Measurements from ENCODE around the gene TLR10. TPM values are rescaled to one million over a fixed set of nuclear protein-coding genes. Genes with fewer than 3 reads are reported as not detected.

The TLR10 gene
- total and polyA plus RNA-seq, 10 donors, result 29.6 to 81.4 (median 50.9) TPM

DNA sequence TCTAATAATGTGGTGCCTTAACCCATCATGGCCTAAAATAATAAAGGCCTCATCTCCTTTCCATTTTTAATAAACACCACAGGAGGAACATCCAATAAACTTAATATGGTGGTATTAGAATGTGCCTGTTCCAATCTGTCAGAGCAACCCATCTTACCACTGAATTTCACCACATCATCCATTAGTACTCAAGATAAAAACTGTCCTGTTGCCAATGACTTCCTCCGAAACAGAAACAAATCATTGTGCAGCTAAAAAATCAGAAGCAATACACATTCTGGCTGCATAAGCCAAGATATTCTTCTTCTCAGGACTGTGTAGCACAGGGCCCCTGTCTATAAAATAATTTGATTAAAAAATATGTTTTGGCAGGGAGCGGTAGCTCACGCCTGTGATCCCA lies 18.5 kb downstream of the TLR10 start:
- intact Hi-C loops (cut with DNase I; ENCODE audit: low total_unique reads), result no loop called here
- Histone ChIP-seq H3K4me3 (no peak overlapping the region), H3K4me1 (peaks cover 6 to 77% (median 48%) of the 10 kb centered on the region in 6 donors), H3K36me3 (no peaks in the 10 kb centered on the region), H3K27me3 (replicated peaks in 1 of 7) (no peaks in the 10 kb centered on the region), H3K27ac (peak overlapping the region in 4 of 8 donors; percentile 51 to 91 (median 88)), H3K9me3 (peaks cover 0 to 12% (median 0%) of the 10 kb centered on the region in 8 donors)
- WGBS, 5 donors, result 55 to 89% (median 81%) methylated on average over 3 of the region's 3 CpGs
- no peak for DNase-seq
- TF ChIP-seq POLR2A (IDR thresholded peaks at IDR 0.05), result no peak
- TF ChIP-seq, protein P1, sequence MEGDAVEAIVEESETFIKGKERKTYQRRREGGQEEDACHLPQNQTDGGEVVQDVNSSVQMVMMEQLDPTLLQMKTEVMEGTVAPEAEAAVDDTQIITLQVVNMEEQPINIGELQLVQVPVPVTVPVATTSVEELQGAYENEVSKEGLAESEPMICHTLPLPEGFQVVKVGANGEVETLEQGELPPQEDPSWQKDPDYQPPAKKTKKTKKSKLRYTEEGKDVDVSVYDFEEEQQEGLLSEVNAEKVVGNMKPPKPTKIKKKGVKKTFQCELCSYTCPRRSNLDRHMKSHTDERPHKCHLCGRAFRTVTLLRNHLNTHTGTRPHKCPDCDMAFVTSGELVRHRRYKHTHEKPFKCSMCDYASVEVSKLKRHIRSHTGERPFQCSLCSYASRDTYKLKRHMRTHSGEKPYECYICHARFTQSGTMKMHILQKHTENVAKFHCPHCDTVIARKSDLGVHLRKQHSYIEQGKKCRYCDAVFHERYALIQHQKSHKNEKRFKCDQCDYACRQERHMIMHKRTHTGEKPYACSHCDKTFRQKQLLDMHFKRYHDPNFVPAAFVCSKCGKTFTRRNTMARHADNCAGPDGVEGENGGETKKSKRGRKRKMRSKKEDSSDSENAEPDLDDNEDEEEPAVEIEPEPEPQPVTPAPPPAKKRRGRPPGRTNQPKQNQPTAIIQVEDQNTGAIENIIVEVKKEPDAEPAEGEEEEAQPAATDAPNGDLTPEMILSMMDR (IDR thresholded peaks at IDR 0.05 in 8 of 11, conservative IDR thresholded peaks at IDR 0.05 in 3 of 11), result no peak
- TF ChIP-seq POLR2AphosphoS5 (IDR thresholded peaks at IDR 0.05), result no peak

DNA sequence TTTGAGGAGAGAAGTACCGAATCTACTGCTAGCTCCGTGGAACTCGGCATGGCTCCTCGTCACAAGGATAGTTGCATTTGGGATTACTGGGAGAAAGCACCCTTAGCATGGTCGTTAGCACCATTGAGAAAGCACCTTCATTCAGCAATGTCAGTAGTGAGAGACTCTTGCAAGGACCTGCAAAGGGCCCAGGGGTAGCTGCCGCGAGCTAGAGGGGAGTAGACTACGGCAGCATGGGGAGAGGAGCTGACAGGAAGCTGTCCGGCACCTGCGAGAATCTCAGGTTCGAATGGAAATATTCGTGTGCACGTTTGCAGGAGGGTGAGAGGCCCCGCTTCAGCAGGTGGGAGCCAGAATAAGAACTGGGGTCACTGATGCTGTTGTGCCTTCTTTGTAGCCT lies 20.2 kb downstream of the TLR10 start:
- DNase-seq, result peak; percentile 79
- peak overlapping the region in 1 of 8 donors; percentile 49 for H3K4me3 ChIP-seq
- H3K27me3 ChIP-seq (replicated peaks in 1 of 7), result no peaks in the 10 kb centered on the region
- H3K36me3 ChIP-seq, result no peaks in the 10 kb centered on the region
- TF ChIP-seq POLR2AphosphoS5 (IDR thresholded peaks at IDR 0.05), result peak in 1 of 3 donors; percentile 74
- TF ChIP-seq, protein P1 (IDR thresholded peaks at IDR 0.05 in 8 of 11, conservative IDR thresholded peaks at IDR 0.05 in 3 of 11), result no peak
- H3K27ac ChIP-seq, result peak overlapping the region; percentile 2 to 91 (median 83)
- WGBS, 5 donors, result 49 to 87% (median 78%) methylated on average over 14 of the region's 14 CpGs
- H3K4me1 ChIP-seq, result peaks cover 6 to 81% (median 52%) of the 10 kb centered on the region in 6 donors
- intact Hi-C loops (cut with DNase I; ENCODE audit: low total_unique reads), result no loop called here
- H3K9me3 ChIP-seq, result peaks cover 0 to 12% (median 0%) of the 10 kb centered on the region in 8 donors

DNA sequence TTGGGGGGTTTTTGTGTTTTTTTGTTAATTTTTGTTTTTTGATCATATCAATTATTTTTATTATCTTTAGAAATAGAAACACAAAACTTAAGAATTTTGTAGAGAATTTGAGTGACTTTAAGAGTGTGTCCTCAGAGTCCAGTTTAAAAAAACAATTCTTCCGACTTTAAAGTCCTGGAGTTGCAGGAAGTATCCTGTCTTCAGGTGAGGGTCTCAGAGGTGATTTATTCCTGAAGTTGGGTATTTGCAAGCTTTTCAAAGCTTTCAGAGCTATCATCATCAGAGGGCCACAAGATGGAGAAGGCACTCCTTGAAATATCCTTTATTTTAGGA lies 23.0 kb downstream of the TLR10 start:
- no peak for DNase-seq
- Histone ChIP-seq H3K36me3 (no peaks in the 10 kb centered on the region), H3K4me1 (peaks cover 6 to 79% (median 54%) of the 10 kb centered on the region in 6 donors), H3K27me3 (replicated peaks in 1 of 7) (no peaks in the 10 kb centered on the region), H3K4me3 (no peak overlapping the region), H3K27ac (peak overlapping the region in 6 of 8 donors; percentile 30 to 91 (median 87)), H3K9me3 (no peaks in the 10 kb centered on the region)
- WGBS, 5 donors, result 79 to 95% (median 85%) methylated on average over 1 of the region's 1 CpG
- intact Hi-C loops (cut with DNase I; ENCODE audit: low total_unique reads), result loop anchor here (5.0 kb wide), 2 partner anchors 98 to 378 kb away; partner anchors contain the start of gene TLR6
- TF ChIP-seq POLR2A (IDR thresholded peaks at IDR 0.05) (no peak), POLR2AphosphoS5 (IDR thresholded peaks at IDR 0.05) (no peak)
- TF ChIP-seq, protein P1 (IDR thresholded peaks at IDR 0.05 in 8 of 11, conservative IDR thresholded peaks at IDR 0.05 in 3 of 11), result no peak

DNA sequence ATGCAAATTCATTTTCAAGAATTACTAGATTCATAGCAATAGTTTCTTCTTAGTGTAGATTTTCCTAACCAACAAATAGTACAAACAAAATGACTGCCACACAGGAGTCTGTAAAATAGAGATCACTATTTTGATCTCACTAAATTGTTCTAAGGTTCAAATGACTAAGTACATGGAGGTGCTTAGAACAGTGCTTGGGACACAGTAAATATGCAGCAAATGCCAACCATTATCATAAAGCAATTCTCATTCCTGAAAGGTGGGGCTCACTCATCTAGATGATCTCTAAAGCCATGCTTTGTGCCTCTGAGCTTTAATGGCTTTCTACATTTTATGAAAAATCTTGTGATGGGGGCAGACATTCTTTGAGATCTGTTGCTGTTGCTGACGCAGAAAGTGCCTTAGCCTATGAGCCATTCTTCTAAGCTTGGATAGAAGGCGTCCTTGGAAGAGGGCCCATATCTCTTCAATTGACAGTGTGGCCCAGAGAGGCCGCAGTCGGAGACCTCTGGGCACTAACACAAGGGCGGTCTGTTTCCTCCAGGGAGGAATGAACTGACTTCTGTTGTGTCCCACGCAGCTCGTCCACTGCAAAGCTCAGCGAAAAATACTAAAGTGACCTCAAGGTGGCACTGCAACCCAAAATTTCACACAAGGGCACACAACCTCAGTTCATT lies 23.5 kb downstream of the TLR10 start:
- 10 to 12% (median 11%) methylated on average over 8 of the region's 8 CpGs for WGBS, 5 donors
- H3K36me3 ChIP-seq, result no peaks in the 10 kb centered on the region
- TF ChIP-seq POLR2AphosphoS5 (IDR thresholded peaks at IDR 0.05), result peak in 2 of 3 donors; percentile 19 to 51
- TF ChIP-seq, protein P1 (IDR thresholded peaks at IDR 0.05 in 8 of 11, conservative IDR thresholded peaks at IDR 0.05 in 3 of 11), result peak; percentile 34 to 85 (median 80)
- TF ChIP-seq POLR2A (IDR thresholded peaks at IDR 0.05), result no peak
- intact Hi-C loops (cut with DNase I; ENCODE audit: low total_unique reads), result loop anchor here (5.0 kb wide), 2 partner anchors 98 to 378 kb away; partner anchors contain the start of gene TLR6
- no peak for DNase-seq
- H3K4me1 ChIP-seq, result peaks cover 6 to 74% (median 50%) of the 10 kb centered on the region in 6 donors
- H3K9me3 ChIP-seq, result no peaks in the 10 kb centered on the region
- no peak overlapping the region for H3K4me3 ChIP-seq
- H3K27me3 ChIP-seq (replicated peaks in 1 of 7), result no peaks in the 10 kb centered on the region
- peak overlapping the region in 7 of 8 donors; percentile 9 to 91 (median 86) for H3K27ac ChIP-seq
